ENCODE data around the gene HERC3. TPM values are rescaled to one million over a fixed set of nuclear protein-coding genes. Genes with fewer than 3 reads are reported as not detected.

Gene HERC3
- total and polyA plus RNA-seq, 2 of the 13 experiments (the other 11 are each of a cell fraction or from before 2014, with no cell fraction given), result 3.8 to 6.2 TPM

- Histone ChIP-seq H4K20me1 (ENCODE audit: insufficient read depth, low read length) (no peaks in the 10 kb centered on the region), H2AFZ (ENCODE audit: low read length) (no peak overlapping the region), H3K4me1 (ENCODE audit: insufficient read depth, low read length) (no peaks in the 10 kb centered on the region), H3K27me3 (ENCODE audit: control insufficient read depth in 1 of 2, insufficient read depth in 2 of 2, low read length in 2 of 2) (no peaks in the 10 kb centered on the region), H3K9ac (ENCODE audit: insufficient read depth, low read depth, low read length) (no peak overlapping the region), H3K4me3 (replicated peaks in 1 of 3; ENCODE audit: insufficient read depth in 1 of 3, low read depth in 2 of 3, low read length in 3 of 3) (no peak overlapping the region), H3K36me3 (replicated peaks in 1 of 2; ENCODE audit: control insufficient read depth in 1 of 2, insufficient read depth in 2 of 2, low read length in 2 of 2) (no peaks in the 10 kb centered on the region), H3K79me2 (ENCODE audit: insufficient read depth, low read length) (no peaks in the 10 kb centered on the region), H3K4me2 (ENCODE audit: low read depth, low read length) (no peak overlapping the region), H3K27ac (ENCODE audit: extremely low read length, insufficient read depth, low read length) (no peak overlapping the region), H3K9me3 (ENCODE audit: low read length) (peaks cover 6% of the 10 kb centered on the region)
- BruUV-seq (replicated peaks), result no TSS peak
- no peak for ATAC-seq
- TF ChIP-seq HIC2 (CRISPR knock-in tag; IDR thresholded peaks at IDR 0.05; ENCODE audit: low read depth) (no peak), ZNF530 (CRISPR knock-in tag; IDR thresholded peaks at IDR 0.05; ENCODE audit: low read depth) (peak; percentile 97)
- intact Hi-C loops (cut with micrococcal nuclease; ENCODE audit: unreplicated experiment) (no loop called here), in situ Hi-C loops (cut with HindIII; ENCODE audit: extremely low pct_ligation_motif_present, low pct_unique_long_range_greater_than_20kb) (no loop called here)
- ChIA-PET POLR2A (no interaction called here), CTCF (ENCODE audit: low intra/inter-chr PET ratio, low total read pairs) (no interaction called here)
- WGBS (ENCODE audit: low lambda C conversion rate), result 0% methylated on average over 2 of the region's 2 CpGs
- no peak for DNase-seq (ENCODE audit: low spot score)
- no peak for FAIRE-seq
These were observed 9.8 kb upstream of the HERC3 start for GRCh38 chr4:88582493-88582892.

- 69% methylated on average over 3 of the region's 3 CpGs for WGBS (ENCODE audit: low lambda C conversion rate)
- no TSS peak for BruUV-seq (replicated peaks)
- Histone ChIP-seq H3K36me3 (replicated peaks in 1 of 2; ENCODE audit: control insufficient read depth in 1 of 2, insufficient read depth in 2 of 2, low read length in 2 of 2) (no peaks in the 10 kb centered on the region), H3K4me3 (replicated peaks in 1 of 3; ENCODE audit: insufficient read depth in 1 of 3, low read depth in 2 of 3, low read length in 3 of 3) (no peak overlapping the region), H3K9me3 (ENCODE audit: low read length) (peaks cover 6% of the 10 kb centered on the region), H3K4me2 (ENCODE audit: low read depth, low read length) (no peak overlapping the region), H4K20me1 (ENCODE audit: insufficient read depth, low read length) (no peaks in the 10 kb centered on the region), H3K27ac (ENCODE audit: extremely low read length, insufficient read depth, low read length) (no peak overlapping the region), H3K79me2 (ENCODE audit: insufficient read depth, low read length) (no peaks in the 10 kb centered on the region), H3K4me1 (ENCODE audit: insufficient read depth, low read length) (no peaks in the 10 kb centered on the region), H3K9ac (ENCODE audit: insufficient read depth, low read depth, low read length) (no peak overlapping the region), H2AFZ (ENCODE audit: low read length) (no peak overlapping the region), H3K27me3 (ENCODE audit: control insufficient read depth in 1 of 2, insufficient read depth in 2 of 2, low read length in 2 of 2) (no peaks in the 10 kb centered on the region)
- TF ChIP-seq MLLT10 (CRISPR knock-in tag; IDR thresholded peaks at IDR 0.05) (no peak), RBM39 (IDR thresholded peaks at IDR 0.05; ENCODE audit: low read depth, low read length, poor library complexity, severe bottlenecking) (no peak), FIP1L1 (IDR thresholded peaks at IDR 0.05; ENCODE audit: borderline replicate concordance, insufficient read depth, low read depth, low read length) (no peak), MAFK (conservative IDR thresholded peaks at IDR 0.05 in 1 of 2, IDR thresholded peaks at IDR 0.05 in 1 of 2; ENCODE audit: low read length in 2 of 2) (peak; percentile 41 to 75; a peak in 3 of 4 replicates)
- no peak for ATAC-seq
- ChIA-PET POLR2A (no interaction called here), CTCF (ENCODE audit: low intra/inter-chr PET ratio, low total read pairs) (no interaction called here)
- DNase-seq (ENCODE audit: low spot score), result no peak
- no peak for FAIRE-seq
- intact Hi-C loops (cut with micrococcal nuclease; ENCODE audit: unreplicated experiment), result no loop called here
- in situ Hi-C loops (cut with HindIII; ENCODE audit: extremely low pct_ligation_motif_present, low pct_unique_long_range_greater_than_20kb), result no loop called here
These were observed 8.4 kb upstream of the HERC3 start for GRCh38 chr4:88583631-88584470.
